OCI-LY1 (cell line): ENCODE data around the gene DSG4.

Experiments used
- EZH2 ChIP-seq: fragments of 200-600 bp; sonication (generic), shearing (Covaris generic); IDR thresholded peaks from 2 replicates; pipeline ENCODE4 v1.8.0; 2017; ENCODE audit warnings: borderline replicate concordance, mixed run types, mild to moderate bottlenecking, antibody characterized with exemption, low read length, moderate library complexity, mixed read lengths
- TF ChIP-seq, protein P1 (sequence below): fragments of 200-600 bp; sonication (generic), shearing (Covaris generic); IDR thresholded peaks from 2 replicates; pipeline ENCODE4 v1.5.1; 2017; ENCODE audit warnings: mild to moderate bottlenecking, antibody characterized with exemption, low read length, moderate library complexity, mixed read lengths

- TF ChIP-seq, protein P1, sequence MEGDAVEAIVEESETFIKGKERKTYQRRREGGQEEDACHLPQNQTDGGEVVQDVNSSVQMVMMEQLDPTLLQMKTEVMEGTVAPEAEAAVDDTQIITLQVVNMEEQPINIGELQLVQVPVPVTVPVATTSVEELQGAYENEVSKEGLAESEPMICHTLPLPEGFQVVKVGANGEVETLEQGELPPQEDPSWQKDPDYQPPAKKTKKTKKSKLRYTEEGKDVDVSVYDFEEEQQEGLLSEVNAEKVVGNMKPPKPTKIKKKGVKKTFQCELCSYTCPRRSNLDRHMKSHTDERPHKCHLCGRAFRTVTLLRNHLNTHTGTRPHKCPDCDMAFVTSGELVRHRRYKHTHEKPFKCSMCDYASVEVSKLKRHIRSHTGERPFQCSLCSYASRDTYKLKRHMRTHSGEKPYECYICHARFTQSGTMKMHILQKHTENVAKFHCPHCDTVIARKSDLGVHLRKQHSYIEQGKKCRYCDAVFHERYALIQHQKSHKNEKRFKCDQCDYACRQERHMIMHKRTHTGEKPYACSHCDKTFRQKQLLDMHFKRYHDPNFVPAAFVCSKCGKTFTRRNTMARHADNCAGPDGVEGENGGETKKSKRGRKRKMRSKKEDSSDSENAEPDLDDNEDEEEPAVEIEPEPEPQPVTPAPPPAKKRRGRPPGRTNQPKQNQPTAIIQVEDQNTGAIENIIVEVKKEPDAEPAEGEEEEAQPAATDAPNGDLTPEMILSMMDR = no peak
- TF ChIP-seq EZH2 = no peak
Observed at GRCh38 chr18:31409276-31409675, 32.7 kb downstream of the DSG4 start.
